Measurements from ENCODE around the gene NAV2.

GRCh38 chr11:20053572-20053971, 340.9 kb downstream of the NAV2 start:
- TF ChIP-seq POLR2A (IDR thresholded peaks at IDR 0.05; ENCODE audit: low read length) (no peak), GATA1 (IDR thresholded peaks at IDR 0.05; ENCODE audit: low read depth, low read length) (no peak)

All from erythroblast (primary cell).